ENCODE results near the gene ITIH5.

- TF ChIP-seq, protein P1, sequence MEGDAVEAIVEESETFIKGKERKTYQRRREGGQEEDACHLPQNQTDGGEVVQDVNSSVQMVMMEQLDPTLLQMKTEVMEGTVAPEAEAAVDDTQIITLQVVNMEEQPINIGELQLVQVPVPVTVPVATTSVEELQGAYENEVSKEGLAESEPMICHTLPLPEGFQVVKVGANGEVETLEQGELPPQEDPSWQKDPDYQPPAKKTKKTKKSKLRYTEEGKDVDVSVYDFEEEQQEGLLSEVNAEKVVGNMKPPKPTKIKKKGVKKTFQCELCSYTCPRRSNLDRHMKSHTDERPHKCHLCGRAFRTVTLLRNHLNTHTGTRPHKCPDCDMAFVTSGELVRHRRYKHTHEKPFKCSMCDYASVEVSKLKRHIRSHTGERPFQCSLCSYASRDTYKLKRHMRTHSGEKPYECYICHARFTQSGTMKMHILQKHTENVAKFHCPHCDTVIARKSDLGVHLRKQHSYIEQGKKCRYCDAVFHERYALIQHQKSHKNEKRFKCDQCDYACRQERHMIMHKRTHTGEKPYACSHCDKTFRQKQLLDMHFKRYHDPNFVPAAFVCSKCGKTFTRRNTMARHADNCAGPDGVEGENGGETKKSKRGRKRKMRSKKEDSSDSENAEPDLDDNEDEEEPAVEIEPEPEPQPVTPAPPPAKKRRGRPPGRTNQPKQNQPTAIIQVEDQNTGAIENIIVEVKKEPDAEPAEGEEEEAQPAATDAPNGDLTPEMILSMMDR (conservative IDR thresholded peaks at IDR 0.05; ENCODE audit: low read length): no peak
- TF ChIP-seq EZH2phosphoT487 (IDR thresholded peaks at IDR 0.05; ENCODE audit: borderline replicate concordance, low read depth, low read length): no peak
Measured at GRCh38 chr10:7635408-7636125, 31.2 kb downstream of the ITIH5 start.

Data from OCI-LY7 (cell line).